ENCODE measurements around the gene STAMBP. TPM values are rescaled to one million over a fixed set of nuclear protein-coding genes. Genes with fewer than 3 reads are reported as not detected.

Gene STAMBP
- total RNA-seq, 3 donors from 2014 or later, result 26.1 to 32.5 (median 32.4) TPM

GRCh38 chr2:73922681-73923080, 93.9 kb downstream of the STAMBP start:
- H3K27ac ChIP-seq, result no peak overlapping the region

More at GRCh38 chr2:73922681-73923080, 93.9 kb downstream of the STAMBP start:
- DNase-seq (ENCODE audit: low spot score in 2 of 2), result no peak
- no peaks in the 10 kb centered on the region for H3K9me3 ChIP-seq
- H3K27me3 ChIP-seq, result no peaks in the 10 kb centered on the region
- intact Hi-C loops (cut with DNase I; ENCODE audit: low total_unique reads), result loop anchor here (10.0 kb wide), 1 partner anchor 62 kb away; the partner anchor contains the start of gene TET3
- H3K36me3 ChIP-seq, result no peaks in the 10 kb centered on the region
- TF ChIP-seq POLR2A (IDR thresholded peaks at IDR 0.05) (no peak), CTCF (IDR thresholded peaks at IDR 0.05) (no peak), POLR2AphosphoS5 (IDR thresholded peaks at IDR 0.05) (no peak)
- H3K4me1 ChIP-seq, result no peaks in the 10 kb centered on the region
- no peak overlapping the region for H3K4me3 ChIP-seq

Other genes with a start within 250 kb of the STAMBP start
- not detected for gene NAT8, start 186.5 kb upstream of the STAMBP start, total RNA-seq
- gene TPRKB, start 91.6 kb upstream of the STAMBP start, total RNA-seq, result 10 to 100 TPM; 25.2 to 41.4 (median 32.8) TPM
- gene DUSP11, start 48.9 kb upstream of the STAMBP start, total RNA-seq, result 10 to 100 TPM; 28.8 to 49.9 (median 36.1) TPM
- not detected for gene C2orf78, start 44.8 kb upstream of the STAMBP start, total RNA-seq
- 100 to 1,000 TPM in 1 of 3 donors, 10 to 100 TPM in 1, 1 to 10 TPM in 1; 3.8 to 108 (median 54.6) TPM for gene ACTG2, start 64.0 kb downstream of the STAMBP start, total RNA-seq
- gene DGUOK, start 97.9 kb downstream of the STAMBP start, total RNA-seq, result 10 to 100 TPM; 35.4 to 45.7 (median 42.3) TPM
- 10 to 100 TPM in 1 of 3 donors, 1 to 10 TPM in 2; 7.9 to 13.2 (median 9.8) TPM for gene TET3, start 155.9 kb downstream of the STAMBP start, total RNA-seq

Data from breast epithelium (tissue), 4 donors.